ENCODE results near the gene KRT83.
A peak's percentile ranks its signal among the peaks of the same experiment; 100 is the strongest.

The KRT83 gene

DNA sequence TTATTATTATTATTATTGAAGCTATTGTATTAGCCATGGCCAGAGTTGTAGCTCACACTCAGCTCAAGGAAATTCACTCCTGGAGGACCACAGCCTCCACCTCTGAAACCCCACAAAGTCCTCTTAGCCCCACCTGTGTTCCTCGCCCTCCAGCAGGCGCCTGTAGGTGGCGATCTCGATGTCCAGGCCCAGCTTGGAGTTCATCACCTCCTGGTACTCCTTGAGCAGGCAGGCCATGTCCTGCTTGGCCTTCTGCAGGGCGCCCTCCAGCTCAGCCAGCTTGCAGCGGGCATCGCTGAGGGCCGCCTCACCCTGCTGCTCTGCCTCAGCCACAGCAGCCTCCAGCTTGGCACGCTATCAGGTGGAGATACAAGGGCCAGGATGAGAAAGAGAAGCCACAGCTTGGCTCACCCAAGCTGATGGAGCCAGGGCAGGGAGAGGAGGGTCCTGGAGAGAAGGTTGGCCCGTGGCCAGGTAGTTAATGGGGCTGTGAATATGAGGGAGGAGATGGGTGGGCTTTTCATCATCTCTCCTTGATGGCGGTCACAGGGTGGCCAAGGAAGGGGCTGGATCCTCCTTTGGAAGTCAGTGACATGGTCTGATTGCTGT lies 41.0 kb upstream of the KRT83 start:
- no peaks in the 10 kb centered on the region for H4K20me1 ChIP-seq
- H3K27ac ChIP-seq: no peak overlapping the region
- no peak for TF ChIP-seq Cebpa-rat (IDR thresholded peaks at IDR 0.05)
- H3K4me3 ChIP-seq: no peak overlapping the region
- H3K36me3 ChIP-seq: no peaks in the 10 kb centered on the region
- no peaks in the 10 kb centered on the region for H3K9me3 ChIP-seq
- no peak overlapping the region for H3K4me2 ChIP-seq
- no peaks in the 10 kb centered on the region for H3K27me3 ChIP-seq
- no peak overlapping the region for H3K9ac ChIP-seq
- H3K4me1 ChIP-seq: peaks cover 48% of the 10 kb centered on the region

DNA sequence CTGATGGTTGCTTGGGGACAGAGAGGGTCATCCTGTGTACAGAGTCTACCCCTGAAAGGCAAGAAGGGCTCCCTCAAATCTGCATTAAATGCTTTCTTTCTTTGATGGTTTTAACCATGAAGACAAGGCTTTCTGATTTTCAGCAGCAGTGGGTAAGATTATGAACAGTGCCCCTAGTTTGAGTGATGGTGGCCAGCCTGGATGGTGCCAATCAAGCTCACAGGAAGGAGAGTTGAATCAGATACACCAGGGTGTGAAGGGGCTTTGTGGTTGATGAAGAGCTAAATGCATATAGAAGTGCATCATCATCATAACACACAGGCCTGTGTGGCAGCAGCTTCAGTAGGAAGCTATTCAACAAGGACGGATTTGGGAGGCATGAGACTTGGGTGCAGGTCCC lies 40.4 kb upstream of the KRT83 start:
- Histone ChIP-seq H3K4me3 (no peak overlapping the region), H3K4me1 (peaks cover 53% of the 10 kb centered on the region), H3K27ac (no peak overlapping the region), H3K9ac (no peak overlapping the region), H3K36me3 (no peaks in the 10 kb centered on the region), H3K27me3 (no peaks in the 10 kb centered on the region), H3K9me3 (no peaks in the 10 kb centered on the region), H4K20me1 (no peaks in the 10 kb centered on the region), H3K4me2 (peak overlapping the region; percentile 65; the same call in 1 of the 2 replicates)
- no peak for TF ChIP-seq Cebpa-rat (IDR thresholded peaks at IDR 0.05)

DNA sequence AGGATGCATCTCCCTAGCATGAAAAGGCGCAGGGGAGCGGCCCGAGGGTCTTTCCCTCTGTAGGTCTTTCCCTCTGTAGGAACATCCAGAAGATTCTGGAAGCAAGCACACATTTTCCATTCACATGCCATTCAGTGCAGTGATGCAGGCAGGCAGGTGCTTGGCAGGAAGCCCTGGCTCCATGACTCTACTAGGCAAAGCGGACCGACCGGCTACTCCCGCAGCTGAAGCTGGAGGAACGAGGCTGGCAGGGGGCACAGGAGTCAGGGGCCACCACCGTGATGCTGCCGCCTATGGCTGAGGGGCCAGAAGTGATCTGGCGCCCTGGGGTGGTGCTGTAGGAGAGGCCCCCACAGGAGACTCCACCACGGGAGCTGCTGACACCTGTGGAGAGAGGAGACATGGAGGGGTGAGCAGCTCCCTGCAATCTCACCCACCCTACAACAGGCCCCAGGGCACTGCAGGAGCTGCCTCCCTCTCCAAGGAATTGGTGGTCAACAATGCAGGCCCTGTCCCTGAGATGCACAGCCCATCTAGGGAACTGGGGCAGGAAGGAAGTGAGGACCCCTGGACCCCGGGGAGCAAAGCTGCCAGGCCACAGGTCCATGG lies 39.6 kb upstream of the KRT83 start:
- Histone ChIP-seq H3K4me2 (peak overlapping the region; percentile 65), H4K20me1 (no peaks in the 10 kb centered on the region), H3K27ac (peak overlapping the region; percentile 6; the same call in 1 of the 2 replicates), H3K36me3 (no peaks in the 10 kb centered on the region), H3K4me1 (peaks cover 53% of the 10 kb centered on the region), H3K27me3 (no peaks in the 10 kb centered on the region), H3K4me3 (no peak overlapping the region), H3K9me3 (no peaks in the 10 kb centered on the region), H3K9ac (no peak overlapping the region)
- no peak for TF ChIP-seq Cebpa-rat (IDR thresholded peaks at IDR 0.05)

DNA sequence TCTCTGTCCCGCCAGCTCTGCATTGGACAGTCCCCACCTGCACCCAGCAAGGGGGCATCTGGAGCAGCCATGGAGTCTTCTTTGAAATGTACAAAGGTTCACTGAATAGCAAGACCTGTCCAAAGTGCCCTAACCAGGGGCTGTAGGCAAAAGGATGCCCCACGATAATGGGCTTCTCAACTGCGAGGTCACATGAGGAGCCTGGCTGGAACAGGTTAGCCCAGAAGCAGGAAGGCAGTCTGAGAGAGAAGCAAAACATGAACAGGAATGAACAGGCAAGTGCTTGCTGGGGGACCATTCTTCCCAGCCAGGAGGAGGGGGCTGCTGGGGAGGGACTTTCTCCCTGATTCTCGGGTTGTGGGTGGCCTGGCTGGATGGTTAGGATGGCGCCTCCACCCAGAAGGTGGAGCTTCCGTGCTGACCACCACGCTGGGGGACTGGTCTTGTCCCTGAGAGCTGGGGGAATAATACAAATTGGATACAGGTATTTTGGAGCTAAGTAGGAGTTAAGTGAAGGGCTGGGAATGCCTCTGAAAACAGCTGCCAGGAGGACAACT lies 39.0 kb upstream of the KRT83 start:
- Histone ChIP-seq H4K20me1 (no peaks in the 10 kb centered on the region), H3K9ac (no peak overlapping the region), H3K9me3 (no peaks in the 10 kb centered on the region), H3K27me3 (no peaks in the 10 kb centered on the region), H3K36me3 (no peaks in the 10 kb centered on the region), H3K27ac (no peak overlapping the region), H3K4me1 (peaks cover 53% of the 10 kb centered on the region), H3K4me3 (no peak overlapping the region), H3K4me2 (peak overlapping the region; percentile 65)
- no peak for TF ChIP-seq Cebpa-rat (IDR thresholded peaks at IDR 0.05)

DNA sequence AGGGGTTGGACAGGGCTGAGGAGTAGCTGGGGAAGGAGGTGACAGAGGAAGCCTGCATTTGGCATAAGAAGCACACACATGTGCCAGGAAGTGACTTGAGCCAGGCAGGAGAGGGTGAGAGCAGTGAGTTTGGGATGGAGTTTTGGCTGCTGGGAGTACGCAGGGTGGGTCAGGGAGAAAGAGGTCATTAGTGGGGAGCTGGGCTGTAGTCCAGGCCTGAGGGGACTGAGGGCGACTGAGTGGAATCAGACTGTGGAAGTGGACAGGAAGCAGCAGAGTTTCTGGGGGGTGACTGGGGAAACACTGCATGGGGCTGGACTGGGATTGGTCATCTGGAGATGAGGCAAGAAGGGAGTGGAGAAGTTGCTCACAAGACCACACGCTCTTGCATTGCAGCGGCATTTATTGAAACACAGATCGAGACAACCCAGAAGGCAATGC lies 38.4 kb upstream of the KRT83 start:
- no peaks in the 10 kb centered on the region for H3K27me3 ChIP-seq
- no peak overlapping the region for H3K27ac ChIP-seq
- no peaks in the 10 kb centered on the region for H3K36me3 ChIP-seq
- H3K4me2 ChIP-seq: peak overlapping the region; percentile 9; the same call in 1 of the 2 replicates
- no peaks in the 10 kb centered on the region for H3K9me3 ChIP-seq
- H3K4me1 ChIP-seq: peaks cover 48% of the 10 kb centered on the region
- H3K4me3 ChIP-seq: no peak overlapping the region
- no peak overlapping the region for H3K9ac ChIP-seq
- H4K20me1 ChIP-seq: no peaks in the 10 kb centered on the region
- no peak for TF ChIP-seq Cebpa-rat (IDR thresholded peaks at IDR 0.05)

DNA sequence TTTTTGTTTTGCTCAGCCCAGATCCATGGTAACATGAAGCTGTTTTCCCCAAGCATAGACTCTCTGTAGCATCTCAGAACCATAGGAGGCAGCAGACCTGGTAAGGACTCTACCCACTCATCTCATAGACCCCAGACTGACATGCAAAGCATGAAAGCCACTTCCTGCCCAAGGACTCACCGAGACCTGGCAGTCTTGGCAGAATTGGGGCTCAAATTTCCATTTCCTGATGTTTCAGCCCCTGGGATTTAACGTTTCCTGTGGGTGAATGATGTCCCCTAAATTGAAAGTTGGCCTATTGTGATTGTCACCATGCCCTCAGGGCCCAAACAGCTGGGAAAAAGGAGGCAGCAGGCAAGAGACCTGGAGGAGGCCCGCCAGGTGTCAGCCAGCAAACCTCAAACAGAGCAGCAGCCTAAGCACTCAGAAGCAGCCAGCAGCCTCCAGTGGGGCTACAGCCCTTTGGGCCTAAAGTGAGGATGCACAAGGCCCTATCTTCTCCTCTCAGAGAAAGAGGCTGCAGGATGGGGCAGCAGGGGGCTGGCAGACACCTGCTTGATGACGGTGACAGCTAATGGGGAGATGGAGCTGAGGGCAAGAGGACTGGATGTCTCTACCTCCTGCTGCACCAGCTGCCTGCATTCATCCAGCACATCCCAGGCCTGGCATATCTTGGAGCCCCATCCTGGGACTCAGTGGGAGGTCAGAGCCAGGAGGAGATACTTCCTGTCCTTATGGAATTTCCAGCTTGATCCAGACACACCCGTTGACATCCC lies 37.6 kb upstream of the KRT83 start:
- H4K20me1 ChIP-seq: no peaks in the 10 kb centered on the region
- H3K4me2 ChIP-seq: peak overlapping the region; percentile 75
- H3K27ac ChIP-seq: 0 out of 2 replicates have a peak overlapping the region, but pooled peaks have one; percentile 30
- no peaks in the 10 kb centered on the region for H3K9me3 ChIP-seq
- no peak overlapping the region for H3K4me3 ChIP-seq
- H3K27me3 ChIP-seq: no peaks in the 10 kb centered on the region
- peaks cover 48% of the 10 kb centered on the region for H3K4me1 ChIP-seq
- H3K9ac ChIP-seq: no peak overlapping the region
- TF ChIP-seq Cebpa-rat (IDR thresholded peaks at IDR 0.05): no peak
- H3K36me3 ChIP-seq: no peaks in the 10 kb centered on the region

DNA sequence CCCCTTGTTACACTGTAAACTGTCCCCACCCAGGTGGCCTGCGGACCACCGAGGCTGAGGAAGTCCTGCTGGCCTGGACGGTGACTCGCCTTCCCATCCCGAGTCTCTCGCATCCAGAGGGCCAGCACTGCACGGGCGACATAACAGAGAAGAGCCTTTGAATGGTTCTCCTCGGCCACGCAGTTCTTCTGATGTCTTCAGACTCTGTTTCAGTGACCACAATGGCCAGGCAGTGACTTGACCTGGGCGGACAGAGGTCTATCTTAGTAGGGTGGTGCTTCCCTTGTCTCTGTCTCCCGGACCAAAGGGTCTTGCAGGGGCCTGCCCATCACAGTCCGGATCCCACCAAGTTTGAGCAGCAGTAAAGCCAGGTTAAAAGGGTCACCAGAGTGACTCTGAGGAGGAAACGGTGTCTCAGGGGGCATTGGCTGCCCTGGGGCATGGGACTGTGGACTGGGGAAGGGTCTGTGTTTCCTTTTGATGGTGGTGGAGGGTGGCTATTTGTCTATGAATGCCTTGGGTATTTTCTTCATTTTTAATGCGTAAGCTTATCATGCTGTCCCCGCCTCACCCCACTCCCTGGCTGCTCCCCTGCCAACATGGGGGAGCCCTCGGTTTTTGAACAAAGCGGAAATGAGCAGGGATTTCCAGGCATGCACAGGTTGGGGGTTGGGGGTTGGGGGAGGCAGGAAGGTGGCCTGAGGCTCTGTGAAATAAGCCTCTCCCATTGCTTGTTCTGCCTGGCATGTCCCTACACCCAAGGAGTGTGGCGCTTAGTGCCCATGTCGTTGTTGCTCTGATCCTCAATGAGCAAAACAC lies 35.8 kb upstream of the KRT83 start:
- no peaks in the 10 kb centered on the region for H4K20me1 ChIP-seq
- H3K27me3 ChIP-seq: no peaks in the 10 kb centered on the region
- no peaks in the 10 kb centered on the region for H3K9me3 ChIP-seq
- no peak overlapping the region; the same call in 1 of the 2 replicates for H3K4me2 ChIP-seq
- no peak overlapping the region for H3K9ac ChIP-seq
- no peaks in the 10 kb centered on the region for H3K36me3 ChIP-seq
- peaks cover 58% of the 10 kb centered on the region for H3K4me1 ChIP-seq
- no peak overlapping the region for H3K27ac ChIP-seq
- no peak for TF ChIP-seq Cebpa-rat (IDR thresholded peaks at IDR 0.05)
- no peak overlapping the region for H3K4me3 ChIP-seq

DNA sequence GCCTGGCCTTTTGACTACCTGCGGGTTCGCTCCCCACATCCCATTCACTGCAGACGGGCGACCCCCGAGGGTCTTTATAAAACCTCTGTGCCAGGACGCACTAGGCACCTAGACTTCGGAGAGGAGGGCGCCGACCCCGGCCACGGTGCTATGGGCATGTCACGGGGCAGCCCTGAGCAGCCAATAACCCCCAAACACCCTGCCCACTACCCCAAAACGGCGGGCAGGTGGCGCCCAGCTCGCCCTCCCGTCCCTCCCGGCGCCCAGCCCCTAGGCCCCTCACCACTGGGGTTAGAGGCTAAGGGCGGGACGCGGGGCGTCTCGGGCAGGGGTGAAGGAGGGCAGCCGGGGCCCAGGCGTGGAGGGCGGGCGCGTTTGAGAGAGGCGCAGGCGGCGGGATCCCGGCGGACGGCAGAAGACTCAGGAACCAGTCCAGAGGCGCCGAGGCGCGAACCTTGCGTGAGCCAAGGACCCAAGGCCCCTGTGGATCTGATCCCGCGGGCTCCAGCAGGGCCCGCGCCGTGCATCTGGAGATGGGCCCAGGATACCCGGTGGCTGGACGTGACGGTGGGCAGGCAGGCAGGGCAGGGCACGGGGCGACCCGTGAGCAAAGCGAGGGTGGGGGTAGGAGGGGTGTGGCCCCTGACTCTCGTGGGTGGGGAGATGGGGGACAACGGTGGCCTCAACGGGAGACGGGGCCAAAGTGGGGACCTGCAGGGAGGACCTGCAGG lies 35.0 kb upstream of the KRT83 start:
- Histone ChIP-seq H3K4me3 (no peak overlapping the region), H3K4me2 (no peak overlapping the region), H3K36me3 (no peaks in the 10 kb centered on the region), H3K9me3 (no peaks in the 10 kb centered on the region), H3K9ac (no peak overlapping the region), H3K4me1 (peaks cover 62% of the 10 kb centered on the region), H4K20me1 (no peaks in the 10 kb centered on the region), H3K27ac (no peak overlapping the region), H3K27me3 (no peaks in the 10 kb centered on the region)
- TF ChIP-seq Cebpa-rat (IDR thresholded peaks at IDR 0.05): no peak

DNA sequence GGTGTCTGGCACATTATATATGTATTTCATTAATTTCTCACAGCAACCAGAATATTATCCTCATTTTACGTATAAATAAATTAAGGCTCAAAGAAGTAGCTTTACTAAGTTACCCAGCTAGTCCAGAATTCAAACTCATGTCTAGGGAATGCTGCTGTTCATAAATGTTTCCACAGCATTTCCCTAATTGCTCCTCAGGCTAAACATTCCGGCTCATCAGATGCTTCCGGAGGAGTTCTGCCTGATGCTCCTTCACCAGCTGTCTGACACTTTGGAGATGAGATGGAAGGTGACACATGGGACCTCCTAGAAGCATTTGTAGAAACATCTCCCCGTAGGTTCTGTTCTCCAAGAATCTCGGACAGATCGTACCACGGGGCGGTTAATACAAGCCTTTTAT lies 34.0 kb upstream of the KRT83 start:
- no peak overlapping the region for H3K27ac ChIP-seq
- no peak overlapping the region for H3K4me3 ChIP-seq
- no peaks in the 10 kb centered on the region for H3K9me3 ChIP-seq
- H3K27me3 ChIP-seq: no peaks in the 10 kb centered on the region
- H3K36me3 ChIP-seq: no peaks in the 10 kb centered on the region
- H3K4me1 ChIP-seq: peaks cover 57% of the 10 kb centered on the region
- no peak overlapping the region for H3K4me2 ChIP-seq
- TF ChIP-seq Cebpa-rat (IDR thresholded peaks at IDR 0.05): no peak
- no peak overlapping the region for H3K9ac ChIP-seq
- no peaks in the 10 kb centered on the region for H4K20me1 ChIP-seq

All from BLaER1 (cell line).